Fibroblast of villous mesenchyme (primary cell): ENCODE data around the gene CARMIL1. TPM values are rescaled to one million over a fixed set of nuclear protein-coding genes. Genes with fewer than 3 reads are reported as not detected.

Experiments used
- DNase-seq: peaks from one replicate; pipeline ENCODE4 v3.0.0-alpha.2; 2010; ENCODE audit warnings: low read depth
- H3K4me3 ChIP-seq: 2 replicates; pipeline ENCODE4 v1.5.1; 2011; ENCODE audit warnings: low read depth, mild to moderate bottlenecking, low read length
- total RNA-seq: library from RNA; depleted of rRNA; stranded (reverse); fragments of >200 nt; gene quantifications from 2 replicates; pipeline ENCODE4 v1.2.3, GENCODE V29; 2012
- TF ChIP-seq, protein P1 (sequence below): IDR thresholded peaks from 2 replicates; pipeline ENCODE4 v1.5.1; 2012; ENCODE audit warnings: low read depth, mild to moderate bottlenecking, low read length; ENCODE audit not compliant: insufficient read depth

Gene CARMIL1
- total RNA-seq, 1 donor: 11.2 TPM

DNA sequence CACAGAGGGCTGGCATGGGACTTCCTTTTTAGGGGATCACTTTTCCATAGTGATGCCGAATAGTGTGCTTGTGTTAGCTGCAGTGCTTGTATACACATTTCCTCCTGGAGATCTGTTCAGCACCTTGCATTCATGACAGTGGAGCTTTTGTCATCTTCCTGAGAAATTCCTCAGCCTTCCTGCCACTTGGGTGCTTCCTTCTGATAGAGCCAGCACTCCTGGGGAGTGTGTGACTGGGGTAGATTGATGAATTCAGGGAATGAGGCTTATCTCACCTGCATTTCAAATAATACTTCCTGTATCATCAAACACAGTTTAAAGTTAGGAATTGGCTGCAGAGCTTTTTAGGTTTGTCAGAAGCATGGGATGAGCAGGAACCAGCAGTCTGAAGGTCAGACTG lies 324.1 kb downstream of the CARMIL1 start:
- no peak overlapping the region for H3K4me3 ChIP-seq
- DNase-seq: no peak
- TF ChIP-seq, protein P1, sequence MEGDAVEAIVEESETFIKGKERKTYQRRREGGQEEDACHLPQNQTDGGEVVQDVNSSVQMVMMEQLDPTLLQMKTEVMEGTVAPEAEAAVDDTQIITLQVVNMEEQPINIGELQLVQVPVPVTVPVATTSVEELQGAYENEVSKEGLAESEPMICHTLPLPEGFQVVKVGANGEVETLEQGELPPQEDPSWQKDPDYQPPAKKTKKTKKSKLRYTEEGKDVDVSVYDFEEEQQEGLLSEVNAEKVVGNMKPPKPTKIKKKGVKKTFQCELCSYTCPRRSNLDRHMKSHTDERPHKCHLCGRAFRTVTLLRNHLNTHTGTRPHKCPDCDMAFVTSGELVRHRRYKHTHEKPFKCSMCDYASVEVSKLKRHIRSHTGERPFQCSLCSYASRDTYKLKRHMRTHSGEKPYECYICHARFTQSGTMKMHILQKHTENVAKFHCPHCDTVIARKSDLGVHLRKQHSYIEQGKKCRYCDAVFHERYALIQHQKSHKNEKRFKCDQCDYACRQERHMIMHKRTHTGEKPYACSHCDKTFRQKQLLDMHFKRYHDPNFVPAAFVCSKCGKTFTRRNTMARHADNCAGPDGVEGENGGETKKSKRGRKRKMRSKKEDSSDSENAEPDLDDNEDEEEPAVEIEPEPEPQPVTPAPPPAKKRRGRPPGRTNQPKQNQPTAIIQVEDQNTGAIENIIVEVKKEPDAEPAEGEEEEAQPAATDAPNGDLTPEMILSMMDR: no peak

DNA sequence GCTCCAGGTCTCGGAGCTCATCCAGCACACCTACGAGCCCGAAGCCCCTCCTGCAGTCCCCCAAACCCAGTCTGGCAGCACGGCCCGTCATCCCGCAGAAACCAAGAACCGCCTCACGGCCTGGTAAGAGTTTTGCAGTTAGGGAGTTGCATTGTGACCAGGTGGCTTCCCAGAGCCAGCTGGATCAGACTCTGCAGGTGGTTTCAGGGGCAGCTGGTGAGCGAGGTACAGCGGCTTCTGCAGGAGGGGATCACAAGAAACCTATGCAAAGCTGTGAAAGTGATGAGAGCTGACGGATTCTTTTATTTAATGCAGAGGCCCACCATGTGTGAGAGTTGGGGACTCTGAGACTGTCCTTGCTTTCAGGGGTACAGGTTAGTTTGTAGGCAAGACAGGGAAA lies 327.0 kb downstream of the CARMIL1 start:
- no peak overlapping the region for H3K4me3 ChIP-seq
- no peak for DNase-seq
- TF ChIP-seq, protein P1: no peak

- no peak for DNase-seq
- TF ChIP-seq, protein P1: no peak
- H3K4me3 ChIP-seq: no peak overlapping the region
Measured at GRCh38 chr6:25608558-25609174, 329.5 kb downstream of the CARMIL1 start.

DNA sequence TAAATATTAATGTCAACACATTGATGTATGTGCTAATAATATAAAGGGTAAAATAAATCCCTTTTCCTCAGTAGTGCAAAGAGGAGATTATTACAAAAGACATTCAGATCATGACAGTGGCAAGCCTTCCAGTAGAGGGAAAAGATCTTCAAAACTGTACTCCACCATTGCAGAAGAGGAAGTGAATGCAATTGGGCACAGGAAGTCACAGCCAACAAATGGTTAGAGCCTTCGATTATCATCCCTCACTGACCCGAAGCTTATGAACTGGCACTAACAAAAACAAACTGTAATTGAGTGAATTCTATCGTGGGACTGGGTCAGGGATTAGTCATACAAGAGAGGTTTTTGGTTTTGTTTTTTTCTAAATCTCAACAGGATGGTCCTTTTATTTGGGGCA lies 333.5 kb downstream of the CARMIL1 start:
- no peak overlapping the region for H3K4me3 ChIP-seq
- TF ChIP-seq, protein P1: no peak
- no peak for DNase-seq

- TF ChIP-seq, protein P1: no peak
Measured at GRCh38 chr6:25613415-25613814, 334.2 kb downstream of the CARMIL1 start.

GRCh38 chr6:25614052-25614451 lies 334.9 kb downstream of the CARMIL1 start:
- TF ChIP-seq, protein P1: no peak
- no peak for DNase-seq
- no peak overlapping the region for H3K4me3 ChIP-seq

More at GRCh38 chr6:25613415-25613814, 334.2 kb downstream of the CARMIL1 start:
- no peak overlapping the region for H3K4me3 ChIP-seq
- DNase-seq: no peak

DNA sequence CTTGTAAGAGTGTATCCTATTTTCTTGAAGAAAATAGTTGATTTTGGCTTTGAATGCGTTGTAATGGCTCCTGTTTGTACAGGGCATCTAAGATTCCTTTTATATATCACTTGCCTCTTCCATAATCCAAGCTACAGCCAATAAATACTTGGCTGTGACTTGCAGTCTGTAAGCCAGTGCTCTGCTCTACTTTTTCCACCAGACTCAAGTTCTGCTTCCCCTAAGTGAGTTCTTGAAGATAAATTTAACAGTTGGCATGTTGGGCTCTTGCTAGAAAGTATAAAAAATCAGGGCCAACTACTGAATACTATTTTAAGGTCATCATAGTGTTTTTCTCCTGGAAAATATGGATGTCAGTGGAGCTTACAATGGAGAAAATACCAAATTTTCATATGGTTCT lies 336.3 kb downstream of the CARMIL1 start:
- TF ChIP-seq, protein P1: no peak
- no peak overlapping the region for H3K4me3 ChIP-seq
- DNase-seq: no peak
